ENCODE results near the gene DACH1. TPM values are rescaled to one million over a fixed set of nuclear protein-coding genes. Genes with fewer than 3 reads are reported as not detected.

The DACH1 gene
- total and polyA plus RNA-seq, 2 donors (not counting 1 experiment from before 2014, with no cell fraction given), result 0.02 to 0.33 TPM

DNA sequence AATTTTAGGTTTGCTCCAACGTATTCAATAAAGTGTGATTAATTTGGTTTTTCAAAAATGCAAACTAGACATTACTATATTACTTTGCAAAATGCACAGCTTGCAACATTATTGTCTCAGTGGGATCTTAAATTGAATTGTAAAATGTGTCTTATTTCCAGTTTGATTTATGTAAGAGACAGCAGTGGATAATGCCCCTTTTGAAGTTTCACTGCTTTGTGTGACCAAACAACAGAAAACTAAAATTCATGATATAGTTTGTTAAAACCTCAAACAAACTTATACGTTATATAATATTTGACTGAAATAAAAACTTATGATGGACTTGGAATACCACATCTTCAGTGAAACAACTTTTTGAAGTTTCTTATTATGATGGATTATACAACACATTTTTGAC is 279.8 kb downstream of the DACH1 start:
- Histone ChIP-seq H3K4me1 (ENCODE audit: control insufficient read depth, extremely low read depth, insufficient read depth, low read length) (no peaks in the 10 kb centered on the region), H3K79me2 (ENCODE audit: control insufficient read depth, insufficient read depth, low read length) (no peaks in the 10 kb centered on the region), H3K4me3 (replicated peaks in 1 of 4; ENCODE audit: control extremely low read depth in 1 of 4, insufficient read depth in 1 of 4, low read depth in 3 of 4, low read length in 4 of 4) (no peak overlapping the region), H3K9me3 (ENCODE audit: control insufficient read depth, insufficient read depth, low read depth, low read length) (no peaks in the 10 kb centered on the region), H3K36me3 (ENCODE audit: control insufficient read depth, insufficient read depth, low read length) (no peaks in the 10 kb centered on the region), H2AFZ (ENCODE audit: low read length) (no peak overlapping the region), H3K27me3 (ENCODE audit: control insufficient read depth, insufficient read depth, low read length) (no peaks in the 10 kb centered on the region), H3K9ac (ENCODE audit: insufficient read depth, low read length) (no peak overlapping the region), H3K4me2 (ENCODE audit: extremely low read depth, insufficient read depth, low read length) (no peak overlapping the region), H4K20me1 (ENCODE audit: control insufficient read depth, extremely low read depth, insufficient read depth, low read length) (no peaks in the 10 kb centered on the region), H3K27ac (ENCODE audit: insufficient read depth, low read length) (no peak overlapping the region)
- no peak for DNase-seq (ENCODE audit: low read depth in 2 of 2)
- TF ChIP-seq, protein P1, sequence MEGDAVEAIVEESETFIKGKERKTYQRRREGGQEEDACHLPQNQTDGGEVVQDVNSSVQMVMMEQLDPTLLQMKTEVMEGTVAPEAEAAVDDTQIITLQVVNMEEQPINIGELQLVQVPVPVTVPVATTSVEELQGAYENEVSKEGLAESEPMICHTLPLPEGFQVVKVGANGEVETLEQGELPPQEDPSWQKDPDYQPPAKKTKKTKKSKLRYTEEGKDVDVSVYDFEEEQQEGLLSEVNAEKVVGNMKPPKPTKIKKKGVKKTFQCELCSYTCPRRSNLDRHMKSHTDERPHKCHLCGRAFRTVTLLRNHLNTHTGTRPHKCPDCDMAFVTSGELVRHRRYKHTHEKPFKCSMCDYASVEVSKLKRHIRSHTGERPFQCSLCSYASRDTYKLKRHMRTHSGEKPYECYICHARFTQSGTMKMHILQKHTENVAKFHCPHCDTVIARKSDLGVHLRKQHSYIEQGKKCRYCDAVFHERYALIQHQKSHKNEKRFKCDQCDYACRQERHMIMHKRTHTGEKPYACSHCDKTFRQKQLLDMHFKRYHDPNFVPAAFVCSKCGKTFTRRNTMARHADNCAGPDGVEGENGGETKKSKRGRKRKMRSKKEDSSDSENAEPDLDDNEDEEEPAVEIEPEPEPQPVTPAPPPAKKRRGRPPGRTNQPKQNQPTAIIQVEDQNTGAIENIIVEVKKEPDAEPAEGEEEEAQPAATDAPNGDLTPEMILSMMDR (conservative IDR thresholded peaks at IDR 0.05 in 1 of 2, IDR thresholded peaks at IDR 0.05 in 1 of 2; ENCODE audit: low read depth in 1 of 2, low read length in 2 of 2), result no peak
- no peak for TF ChIP-seq EZH2 (IDR thresholded peaks at IDR 0.05; ENCODE audit: low read length, missing control alignments)

DNA sequence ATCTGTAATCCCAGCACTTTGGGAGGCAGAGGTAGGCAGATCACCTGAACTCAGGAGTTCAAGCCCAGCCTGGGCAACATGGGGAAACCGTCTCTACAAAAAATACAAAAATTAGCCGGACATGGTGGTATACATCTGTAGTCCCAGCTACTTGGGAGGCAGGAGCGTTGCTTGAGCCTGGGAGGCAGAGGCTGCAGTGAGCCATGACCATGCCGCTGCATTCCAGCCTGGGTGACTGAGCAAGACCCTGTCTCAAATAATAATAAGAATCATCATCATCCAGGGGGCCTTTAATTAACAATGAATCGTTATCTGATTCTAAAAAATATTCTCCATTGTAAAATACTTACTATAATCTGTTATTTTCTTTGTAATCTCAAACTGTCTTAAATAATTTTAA is 283.4 kb downstream of the DACH1 start:
- DNase-seq (ENCODE audit: low read depth in 2 of 2), result no peak
- Histone ChIP-seq H4K20me1 (ENCODE audit: control insufficient read depth, extremely low read depth, insufficient read depth, low read length) (no peaks in the 10 kb centered on the region), H3K9me3 (ENCODE audit: control insufficient read depth, insufficient read depth, low read depth, low read length) (no peaks in the 10 kb centered on the region), H3K4me3 (replicated peaks in 1 of 4; ENCODE audit: control extremely low read depth in 1 of 4, insufficient read depth in 1 of 4, low read depth in 3 of 4, low read length in 4 of 4) (no peak overlapping the region), H3K36me3 (ENCODE audit: control insufficient read depth, insufficient read depth, low read length) (no peaks in the 10 kb centered on the region), H3K27ac (ENCODE audit: insufficient read depth, low read length) (no peak overlapping the region), H3K4me1 (ENCODE audit: control insufficient read depth, extremely low read depth, insufficient read depth, low read length) (no peaks in the 10 kb centered on the region), H3K9ac (ENCODE audit: insufficient read depth, low read length) (no peak overlapping the region), H3K27me3 (ENCODE audit: control insufficient read depth, insufficient read depth, low read length) (no peaks in the 10 kb centered on the region), H2AFZ (ENCODE audit: low read length) (no peak overlapping the region), H3K79me2 (ENCODE audit: control insufficient read depth, insufficient read depth, low read length) (no peaks in the 10 kb centered on the region), H3K4me2 (ENCODE audit: extremely low read depth, insufficient read depth, low read length) (no peak overlapping the region)
- TF ChIP-seq EZH2 (IDR thresholded peaks at IDR 0.05; ENCODE audit: low read length, missing control alignments), result no peak
- TF ChIP-seq, protein P1 (conservative IDR thresholded peaks at IDR 0.05 in 1 of 2, IDR thresholded peaks at IDR 0.05 in 1 of 2; ENCODE audit: low read depth in 1 of 2, low read length in 2 of 2), result no peak

DNA sequence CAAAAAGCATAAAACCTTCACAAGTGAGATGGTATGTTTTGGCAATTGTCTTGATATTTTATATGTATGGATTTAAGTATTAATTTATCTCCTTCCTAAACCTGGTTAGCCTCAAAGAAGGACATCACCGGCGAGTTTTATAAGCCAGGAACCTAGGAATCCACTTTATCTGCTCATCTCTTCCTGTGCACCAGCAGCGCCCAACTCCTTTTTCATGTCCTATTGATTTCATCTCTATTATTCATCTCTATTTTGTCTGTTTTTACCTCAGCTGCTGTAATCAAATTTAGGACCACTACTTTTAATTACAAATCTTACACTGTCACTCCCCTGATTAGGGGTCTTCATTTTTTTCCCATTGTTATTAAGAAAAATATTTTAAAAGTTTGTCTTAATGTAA is 286.4 kb downstream of the DACH1 start:
- Histone ChIP-seq H3K27ac (ENCODE audit: insufficient read depth, low read length) (no peak overlapping the region), H2AFZ (ENCODE audit: low read length) (no peak overlapping the region)
- no peak for DNase-seq (ENCODE audit: low read depth in 2 of 2)

More for the DNA sequence above, 286.4 kb downstream of the DACH1 start:
- H3K27me3 ChIP-seq (ENCODE audit: control insufficient read depth, insufficient read depth, low read length), result no peaks in the 10 kb centered on the region
- H3K4me1 ChIP-seq (ENCODE audit: control insufficient read depth, extremely low read depth, insufficient read depth, low read length), result no peaks in the 10 kb centered on the region
- no peak overlapping the region for H3K9ac ChIP-seq (ENCODE audit: insufficient read depth, low read length)
- TF ChIP-seq, protein P1 (conservative IDR thresholded peaks at IDR 0.05 in 1 of 2, IDR thresholded peaks at IDR 0.05 in 1 of 2; ENCODE audit: low read depth in 1 of 2, low read length in 2 of 2), result no peak
- no peak for TF ChIP-seq EZH2 (IDR thresholded peaks at IDR 0.05; ENCODE audit: low read length, missing control alignments)
- no peak overlapping the region for H3K4me2 ChIP-seq (ENCODE audit: extremely low read depth, insufficient read depth, low read length)
- H3K9me3 ChIP-seq (ENCODE audit: control insufficient read depth, insufficient read depth, low read depth, low read length), result no peaks in the 10 kb centered on the region
- no peaks in the 10 kb centered on the region for H3K79me2 ChIP-seq (ENCODE audit: control insufficient read depth, insufficient read depth, low read length)
- H4K20me1 ChIP-seq (ENCODE audit: control insufficient read depth, extremely low read depth, insufficient read depth, low read length), result no peaks in the 10 kb centered on the region
- H3K36me3 ChIP-seq (ENCODE audit: control insufficient read depth, insufficient read depth, low read length), result no peaks in the 10 kb centered on the region
- H3K4me3 ChIP-seq (replicated peaks in 1 of 4; ENCODE audit: control extremely low read depth in 1 of 4, insufficient read depth in 1 of 4, low read depth in 3 of 4, low read length in 4 of 4), result no peak overlapping the region

Data from fibroblast of lung (primary cell).